Measurements from ENCODE around the gene IMPDH1.

DNA sequence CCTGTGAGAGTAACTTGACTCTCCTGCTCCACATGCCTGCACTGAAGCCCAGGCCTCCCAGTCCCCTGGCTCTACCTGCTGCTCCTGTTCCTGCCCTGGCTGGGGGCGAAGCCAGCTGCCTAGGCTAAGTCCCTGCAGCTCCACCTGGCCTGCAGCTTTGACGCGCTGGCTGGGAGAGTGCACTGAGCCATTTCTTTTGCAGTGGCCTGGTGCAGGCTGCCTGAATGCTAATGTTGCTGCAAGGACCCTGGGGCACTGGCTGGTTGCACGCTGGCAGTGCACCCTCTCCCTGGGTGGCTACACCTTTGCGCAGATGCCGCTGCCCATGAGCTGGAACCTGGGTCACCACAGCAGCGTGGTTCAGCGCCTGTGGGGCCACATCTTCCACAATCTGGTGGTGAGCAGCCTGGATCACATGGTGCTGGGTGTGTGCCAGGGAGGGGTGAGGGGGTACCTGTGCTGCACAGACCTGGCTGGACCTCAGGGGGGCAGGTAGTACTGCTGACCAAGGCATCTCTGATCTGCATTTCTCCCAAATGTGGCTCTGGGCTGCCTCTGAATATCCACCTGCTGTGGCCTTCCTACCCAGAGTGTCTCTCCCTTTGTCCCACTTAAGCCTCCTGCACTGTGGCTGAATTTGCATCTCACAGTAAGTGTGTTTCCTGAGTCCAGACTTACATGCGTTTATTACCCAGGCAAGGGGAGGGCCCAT, 20.0 kb downstream of the IMPDH1 start:
- TF ChIP-seq, protein P1, sequence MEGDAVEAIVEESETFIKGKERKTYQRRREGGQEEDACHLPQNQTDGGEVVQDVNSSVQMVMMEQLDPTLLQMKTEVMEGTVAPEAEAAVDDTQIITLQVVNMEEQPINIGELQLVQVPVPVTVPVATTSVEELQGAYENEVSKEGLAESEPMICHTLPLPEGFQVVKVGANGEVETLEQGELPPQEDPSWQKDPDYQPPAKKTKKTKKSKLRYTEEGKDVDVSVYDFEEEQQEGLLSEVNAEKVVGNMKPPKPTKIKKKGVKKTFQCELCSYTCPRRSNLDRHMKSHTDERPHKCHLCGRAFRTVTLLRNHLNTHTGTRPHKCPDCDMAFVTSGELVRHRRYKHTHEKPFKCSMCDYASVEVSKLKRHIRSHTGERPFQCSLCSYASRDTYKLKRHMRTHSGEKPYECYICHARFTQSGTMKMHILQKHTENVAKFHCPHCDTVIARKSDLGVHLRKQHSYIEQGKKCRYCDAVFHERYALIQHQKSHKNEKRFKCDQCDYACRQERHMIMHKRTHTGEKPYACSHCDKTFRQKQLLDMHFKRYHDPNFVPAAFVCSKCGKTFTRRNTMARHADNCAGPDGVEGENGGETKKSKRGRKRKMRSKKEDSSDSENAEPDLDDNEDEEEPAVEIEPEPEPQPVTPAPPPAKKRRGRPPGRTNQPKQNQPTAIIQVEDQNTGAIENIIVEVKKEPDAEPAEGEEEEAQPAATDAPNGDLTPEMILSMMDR (IDR thresholded peaks at IDR 0.05; ENCODE audit: extremely low read depth in 1 of 2, insufficient read depth in 1 of 2, low read depth in 1 of 2, low read length in 2 of 2), result no peak
- no peak for TF ChIP-seq EZH2 (IDR thresholded peaks at IDR 0.05; ENCODE audit: borderline replicate concordance, low read depth, low read length, severe bottlenecking)
- no peak for TF ChIP-seq POLR2AphosphoS5 (IDR thresholded peaks at IDR 0.05; ENCODE audit: insufficient read depth, low read depth, low read length)
- no peak for TF ChIP-seq POLR2A (IDR thresholded peaks at IDR 0.05; ENCODE audit: low read depth, low read length)
- TF ChIP-seq, protein P2, sequence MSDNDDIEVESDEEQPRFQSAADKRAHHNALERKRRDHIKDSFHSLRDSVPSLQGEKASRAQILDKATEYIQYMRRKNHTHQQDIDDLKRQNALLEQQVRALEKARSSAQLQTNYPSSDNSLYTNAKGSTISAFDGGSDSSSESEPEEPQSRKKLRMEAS (IDR thresholded peaks at IDR 0.05; ENCODE audit: insufficient read depth, insufficient read length), result no peak
- no peak for TF ChIP-seq JUN (IDR thresholded peaks at IDR 0.05; ENCODE audit: borderline replicate concordance, insufficient read depth, insufficient read length, low read depth)
- TF ChIP-seq GATA2 (IDR thresholded peaks at IDR 0.05; ENCODE audit: insufficient read depth, insufficient read length, low read depth, low read length), result no peak
- no peak for TF ChIP-seq MYC (IDR thresholded peaks at IDR 0.05; ENCODE audit: low read depth, low read length)
